ENCODE measurements around the gene ALPL. TPM values are rescaled to one million over a fixed set of nuclear protein-coding genes. Genes with fewer than 3 reads are reported as not detected.

The ALPL gene
- total RNA-seq, 1 experiment from 2014 or later = 4.8 TPM

- Histone ChIP-seq H3K9me3 (ENCODE audit: low read depth, low read length, poor library complexity, severe bottlenecking) (no peaks in the 10 kb centered on the region), H3K36me3 (ENCODE audit: insufficient read depth, low read length, poor library complexity, severe bottlenecking) (no peaks in the 10 kb centered on the region), H3K27me3 (replicated peaks; ENCODE audit: insufficient read depth, low read depth, low read length, poor library complexity) (no peaks in the 10 kb centered on the region), H3K4me1 (ENCODE audit: insufficient read depth, low read length, poor library complexity, severe bottlenecking) (no peaks in the 10 kb centered on the region), H3K4me3 (ENCODE audit: low read depth, low read length, poor library complexity, severe bottlenecking) (no peak overlapping the region), H3K27ac (ENCODE audit: low read depth, low read length, poor library complexity, severe bottlenecking) (no peak overlapping the region)
- intact Hi-C loops (cut with micrococcal nuclease; ENCODE audit: unreplicated experiment) = no loop called here
- ChIA-PET CTCF (no interaction called here), POLR2A (ENCODE audit: low non-redundant PET) (no interaction called here)
- DNase-seq (ENCODE audit: low spot score) = no peak
- TF ChIP-seq CTCF (conservative IDR thresholded peaks at IDR 0.05; ENCODE audit: low read depth, low read length) (no peak), EZH2 (IDR thresholded peaks at IDR 0.05; ENCODE audit: borderline replicate concordance, low read depth, low read length, poor library complexity, severe bottlenecking) (no peak)
- no TSS peak for BruUV-seq (replicated peaks)
Measured at GRCh38 chr1:21541835-21542234, 32.6 kb downstream of the ALPL start.

- no peaks in the 10 kb centered on the region for H3K9me3 ChIP-seq (ENCODE audit: low read depth, low read length, poor library complexity, severe bottlenecking)
- TF ChIP-seq CTCF (conservative IDR thresholded peaks at IDR 0.05; ENCODE audit: low read depth, low read length) (no peak), EZH2 (IDR thresholded peaks at IDR 0.05; ENCODE audit: borderline replicate concordance, low read depth, low read length, poor library complexity, severe bottlenecking) (no peak)
- BruUV-seq (replicated peaks) = no TSS peak
- H3K4me1 ChIP-seq (ENCODE audit: insufficient read depth, low read length, poor library complexity, severe bottlenecking) = no peaks in the 10 kb centered on the region
- no peaks in the 10 kb centered on the region for H3K27me3 ChIP-seq (replicated peaks; ENCODE audit: insufficient read depth, low read depth, low read length, poor library complexity)
- no peak for DNase-seq (ENCODE audit: low spot score)
- H3K4me3 ChIP-seq (ENCODE audit: low read depth, low read length, poor library complexity, severe bottlenecking) = no peak overlapping the region
- intact Hi-C loops (cut with micrococcal nuclease; ENCODE audit: unreplicated experiment) = no loop called here
- no peaks in the 10 kb centered on the region for H3K36me3 ChIP-seq (ENCODE audit: insufficient read depth, low read length, poor library complexity, severe bottlenecking)
- POLR2A ChIA-PET (ENCODE audit: low non-redundant PET) = no interaction called here
- CTCF ChIA-PET = no interaction called here
- H3K27ac ChIP-seq (ENCODE audit: low read depth, low read length, poor library complexity, severe bottlenecking) = no peak overlapping the region
Measured at GRCh38 chr1:21543598-21543997, 34.4 kb downstream of the ALPL start.

- TF ChIP-seq EZH2 (IDR thresholded peaks at IDR 0.05; ENCODE audit: borderline replicate concordance, low read depth, low read length, poor library complexity, severe bottlenecking) (no peak), CTCF (conservative IDR thresholded peaks at IDR 0.05; ENCODE audit: low read depth, low read length) (no peak)
- no peaks in the 10 kb centered on the region for H3K9me3 ChIP-seq (ENCODE audit: low read depth, low read length, poor library complexity, severe bottlenecking)
- no peaks in the 10 kb centered on the region for H3K36me3 ChIP-seq (ENCODE audit: insufficient read depth, low read length, poor library complexity, severe bottlenecking)
- no peak overlapping the region for H3K27ac ChIP-seq (ENCODE audit: low read depth, low read length, poor library complexity, severe bottlenecking)
- no TSS peak for BruUV-seq (replicated peaks)
- no peaks in the 10 kb centered on the region for H3K27me3 ChIP-seq (replicated peaks; ENCODE audit: insufficient read depth, low read depth, low read length, poor library complexity)
- no peaks in the 10 kb centered on the region for H3K4me1 ChIP-seq (ENCODE audit: insufficient read depth, low read length, poor library complexity, severe bottlenecking)
- CTCF ChIA-PET = no interaction called here
- H3K4me3 ChIP-seq (ENCODE audit: low read depth, low read length, poor library complexity, severe bottlenecking) = no peak overlapping the region
- DNase-seq (ENCODE audit: low spot score) = no peak
- POLR2A ChIA-PET (ENCODE audit: low non-redundant PET) = no interaction called here
- intact Hi-C loops (cut with micrococcal nuclease; ENCODE audit: unreplicated experiment) = no loop called here
Measured at GRCh38 chr1:21544095-21544494, 34.9 kb downstream of the ALPL start.
